ENCODE measurements around the gene C3orf20. TPM values are rescaled to one million over a fixed set of nuclear protein-coding genes. Genes with fewer than 3 reads are reported as not detected.
"Not testable (repeated sequence)": the region's sequence is repeated elsewhere in the genome, so short reads cannot be mapped to it uniquely, and the experiment has no call there.

C3orf20 gene
- total and polyA plus RNA-seq, 9 of the 15 experiments (the other 6 are each of a cell fraction or from before 2014, with no cell fraction given), result 0.04 TPM; not detected in 8

GRCh38 chr3:14651440-14652251, 23.3 kb upstream of the C3orf20 start, which contains the start of gene CCDC174 (continued):
- TF ChIP-seq USF1 (CRISPR knock-in tag; IDR thresholded peaks at IDR 0.05) (no peak), DIDO1 (tag; IDR thresholded peaks at IDR 0.05; ENCODE audit: low read depth) (peak; percentile 92; the same call in 1 of the 2 replicates), C11orf30 (IDR thresholded peaks at IDR 0.05; ENCODE audit: low read depth) (peak; percentile 97)

GRCh38 chr3:14652360-14652907, 22.5 kb upstream of the C3orf20 start:
- Histone ChIP-seq H2AFZ (ENCODE audit: low read depth, low read length) (peak overlapping the region; percentile 87), H3K4me3 (peak overlapping the region; percentile 54), H3K27ac (ENCODE audit: extremely low read depth, low read depth, low read length) (peak overlapping the region; percentile 91), H3K36me3 (ENCODE audit: control insufficient read depth, insufficient read depth, low read length) (peaks cover 40% of the 10 kb centered on the region), H3K4me2 (ENCODE audit: insufficient read depth, low read length) (peak overlapping the region; percentile 88), H3K79me2 (ENCODE audit: control insufficient read depth, insufficient read depth, low read length) (peaks cover 27% of the 10 kb centered on the region), H3K9ac (ENCODE audit: insufficient read depth in 1 of 2, low read depth in 2 of 2, low read length in 2 of 2) (peak overlapping the region; percentile 95 to 96), H3K4me1 (replicated peaks in 1 of 2; ENCODE audit: control insufficient read depth in 2 of 2, insufficient read depth in 2 of 2, low read length in 2 of 2) (peaks cover 12 to 21% of the 10 kb centered on the region in 2 experiments; a peak in 4 of 5 replicates)
- CTCF ChIA-PET (ENCODE audit: low intra/inter-chr PET ratio); FAIRE-seq; in situ Hi-C loops (cut with MboI); H3K9me3 ChIP-seq (replicated peaks; ENCODE audit: control insufficient read depth, insufficient read depth, low read depth, low read length); H4K20me1 ChIP-seq (replicated peaks; ENCODE audit: control insufficient read depth, insufficient read depth, low read length); H3K9me1 ChIP-seq (ENCODE audit: control insufficient read depth, insufficient read depth, low read length); H3K27me3 ChIP-seq (ENCODE audit: control insufficient read depth in 2 of 2, insufficient read depth in 2 of 2, low read length in 2 of 2); BruUV-seq (replicated peaks); TF ChIP-seq TOE1 (CRISPR knock-in tag; IDR thresholded peaks at IDR 0.05; ENCODE audit: borderline replicate concordance, low read depth); ATF3 (CRISPR knock-in tag; conservative IDR thresholded peaks at IDR 0.05); JUND (tag; IDR thresholded peaks at IDR 0.05; ENCODE audit: borderline replicate concordance, low read depth, low read length): not testable (repeated sequence)
- 11% methylated on average over 21 of the region's 21 CpGs for WGBS (ENCODE audit: insufficient coverage, low coverage, missing lambda C conversion rate)
- peak; percentile 22 for ATAC-seq
- intact Hi-C loops (cut with micrococcal nuclease), result loop anchor here (10.0 kb wide), 1 partner anchor 448 kb away; no protein-coding TSS in a partner anchor
- POLR2A ChIA-PET, result interaction anchor here (1.1 to 5.2 kb wide), 10 partner anchors 10 to 420 kb away, joined by 3 to 60 read pairs (median 4); no protein-coding TSS in a partner anchor
- DNase-seq (ENCODE audit: extremely low read depth in 1 of 4, low spot score in 3 of 4), result peak in 1 of 4 experiments; percentile 56
- TF ChIP-seq ARID1B (IDR thresholded peaks at IDR 0.05) (peak; percentile 73), TOE1 (IDR thresholded peaks at IDR 0.05; ENCODE audit: borderline replicate concordance) (peak; percentile 39; the same call in 1 of the 2 replicates), FOSL1 (tag; conservative IDR thresholded peaks at IDR 0.05) (peak; percentile 87), SOX6 (IDR thresholded peaks at IDR 0.05) (0 out of 2 replicates have a peak, but pooled peaks have one; percentile 20), CEBPG (CRISPR knock-in tag; IDR thresholded peaks at IDR 0.05) (peak; percentile 85), CEBPG (tag; conservative IDR thresholded peaks at IDR 0.05 in 1 of 2, IDR thresholded peaks at IDR 0.05 in 1 of 2) (peak in 1 of 2 experiments; percentile 95), ATF3 (IDR thresholded peaks at IDR 0.05) (peak; percentile 97), JUND (IDR thresholded peaks at IDR 0.05; ENCODE audit: borderline replicate concordance, low read depth, low read length) (peak; percentile 68)
